ENCODE data around the gene ALX3. TPM values are rescaled to one million over a fixed set of nuclear protein-coding genes. Genes with fewer than 3 reads are reported as not detected.

ALX3 gene
- total RNA-seq, 4 donors from 2014 or later, result not detected

DNA sequence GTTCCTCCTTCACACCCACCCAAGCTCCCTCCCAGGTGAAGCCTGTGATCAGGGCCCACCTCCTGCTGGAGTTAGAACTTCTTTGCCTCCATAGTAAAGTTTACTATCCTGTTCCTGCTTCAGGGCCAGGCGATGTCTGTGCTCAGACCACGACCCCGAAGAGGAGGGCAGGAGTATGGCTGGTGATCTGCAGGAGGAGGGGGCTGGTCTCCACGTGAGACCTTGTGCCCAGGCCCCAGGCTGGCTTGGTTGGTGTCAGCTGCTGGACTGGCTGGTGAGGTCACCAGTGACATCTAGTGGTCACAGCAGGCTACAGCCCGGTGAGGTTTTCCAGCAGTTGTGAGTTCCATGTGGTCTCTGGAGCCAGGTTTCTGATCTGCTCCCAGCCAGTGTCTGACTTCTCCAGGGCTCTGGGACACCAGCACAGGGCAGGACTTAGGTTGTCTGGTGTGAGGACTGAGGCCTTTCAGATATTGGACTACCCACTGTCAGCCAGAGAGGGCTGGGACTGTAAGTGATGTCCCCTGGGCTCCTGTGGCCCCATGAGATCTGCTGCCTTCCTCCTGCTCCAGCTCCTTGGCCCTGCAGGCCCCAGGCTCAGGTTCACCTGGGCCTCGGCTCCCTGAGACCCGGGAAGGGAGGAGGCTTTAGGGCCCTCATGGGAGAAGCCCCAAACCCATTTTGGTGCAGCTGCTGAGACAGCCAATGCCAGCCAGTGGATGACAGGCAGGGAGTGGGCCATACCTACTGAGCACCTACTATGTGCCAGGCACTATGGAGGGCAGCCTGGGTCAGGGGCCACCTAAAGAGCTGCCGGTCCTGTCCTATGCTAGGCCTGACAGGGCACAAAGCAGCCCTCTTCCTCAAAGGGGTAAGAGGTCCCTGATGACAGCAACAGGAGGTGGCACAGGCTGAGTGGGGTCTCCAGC lies 35.8 kb upstream of the ALX3 start:
- intact Hi-C loops (cut with DNase I), result no loop called here
- peak; percentile 58 to 61 for DNase-seq
- Histone ChIP-seq H3K27ac (no peak overlapping the region), H3K4me3 (replicated peaks in 1 of 3) (no peak overlapping the region), H3K4me1 (no peaks in the 10 kb centered on the region), H3K36me3 (no peaks in the 10 kb centered on the region), H3K9me3 (no peaks in the 10 kb centered on the region), H3K27me3 (no peaks in the 10 kb centered on the region)
- no peak for TF ChIP-seq POLR2A (IDR thresholded peaks at IDR 0.05)
- TF ChIP-seq, protein P1, sequence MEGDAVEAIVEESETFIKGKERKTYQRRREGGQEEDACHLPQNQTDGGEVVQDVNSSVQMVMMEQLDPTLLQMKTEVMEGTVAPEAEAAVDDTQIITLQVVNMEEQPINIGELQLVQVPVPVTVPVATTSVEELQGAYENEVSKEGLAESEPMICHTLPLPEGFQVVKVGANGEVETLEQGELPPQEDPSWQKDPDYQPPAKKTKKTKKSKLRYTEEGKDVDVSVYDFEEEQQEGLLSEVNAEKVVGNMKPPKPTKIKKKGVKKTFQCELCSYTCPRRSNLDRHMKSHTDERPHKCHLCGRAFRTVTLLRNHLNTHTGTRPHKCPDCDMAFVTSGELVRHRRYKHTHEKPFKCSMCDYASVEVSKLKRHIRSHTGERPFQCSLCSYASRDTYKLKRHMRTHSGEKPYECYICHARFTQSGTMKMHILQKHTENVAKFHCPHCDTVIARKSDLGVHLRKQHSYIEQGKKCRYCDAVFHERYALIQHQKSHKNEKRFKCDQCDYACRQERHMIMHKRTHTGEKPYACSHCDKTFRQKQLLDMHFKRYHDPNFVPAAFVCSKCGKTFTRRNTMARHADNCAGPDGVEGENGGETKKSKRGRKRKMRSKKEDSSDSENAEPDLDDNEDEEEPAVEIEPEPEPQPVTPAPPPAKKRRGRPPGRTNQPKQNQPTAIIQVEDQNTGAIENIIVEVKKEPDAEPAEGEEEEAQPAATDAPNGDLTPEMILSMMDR (IDR thresholded peaks at IDR 0.05), result peak; percentile 65 to 95 (median 74)
- WGBS, 2 donors, result 7 to 58% methylated on average over 3 to 5 of the region's 8 CpGs

DNA sequence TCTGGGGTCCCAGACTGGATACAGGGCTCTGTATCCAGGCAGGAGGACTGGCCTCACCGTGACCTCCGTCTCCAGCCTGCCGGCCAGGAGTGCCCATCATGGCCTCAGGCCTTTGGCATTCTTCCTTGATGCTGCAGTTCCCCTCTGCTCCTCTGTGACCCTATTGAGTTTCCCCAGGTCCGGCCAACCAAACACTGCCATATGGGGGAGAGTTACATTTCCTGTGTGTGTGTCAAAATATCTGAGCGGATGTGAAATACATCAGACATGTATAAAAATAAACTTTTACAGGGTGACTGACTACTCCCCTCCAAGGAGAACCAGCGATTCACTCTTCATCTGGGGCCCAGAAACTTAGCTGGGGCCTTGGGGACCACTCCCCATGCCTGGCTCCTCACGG lies 31.6 kb upstream of the ALX3 start:
- H3K27me3 ChIP-seq, result no peaks in the 10 kb centered on the region
- intact Hi-C loops (cut with DNase I), result loop anchor here (5.0 kb wide), 1 partner anchor 45 kb away; no protein-coding TSS in a partner anchor
- TF ChIP-seq, protein P1 (IDR thresholded peaks at IDR 0.05), result no peak
- no peak for TF ChIP-seq POLR2A (IDR thresholded peaks at IDR 0.05)
- H3K4me1 ChIP-seq, result no peaks in the 10 kb centered on the region
- DNase-seq, result no peak
- H3K4me3 ChIP-seq (replicated peaks in 1 of 3), result no peak overlapping the region
- 40 to 79% methylated on average over 5 to 6 of the region's 7 CpGs for WGBS, 2 donors
- no peaks in the 10 kb centered on the region for H3K9me3 ChIP-seq
- no peak overlapping the region for H3K27ac ChIP-seq
- no peaks in the 10 kb centered on the region for H3K36me3 ChIP-seq

DNA sequence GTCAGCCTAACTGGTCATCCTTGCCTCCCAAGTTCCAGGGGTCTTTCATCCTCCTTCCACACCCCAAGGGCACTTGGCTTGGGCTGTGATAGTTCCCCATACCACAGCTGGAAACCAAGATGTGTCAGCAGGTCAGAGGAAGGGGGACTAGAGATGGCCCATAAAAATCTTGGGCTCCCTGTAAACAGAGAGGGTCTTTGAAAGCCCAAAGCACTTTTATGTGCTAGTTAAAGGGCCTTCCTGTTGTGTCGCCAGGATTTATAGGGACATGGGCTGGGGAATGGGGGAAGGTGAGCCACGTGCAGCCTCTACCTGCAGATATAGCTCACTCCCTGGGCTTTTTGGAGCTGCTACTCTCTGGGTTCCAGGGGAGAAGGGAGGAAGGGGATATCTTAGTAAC lies 29.9 kb upstream of the ALX3 start:
- H3K27ac ChIP-seq, result no peak overlapping the region
- intact Hi-C loops (cut with DNase I), result loop anchor here (5.0 kb wide), 1 partner anchor 43 kb away; no protein-coding TSS in a partner anchor
- H3K4me1 ChIP-seq, result no peaks in the 10 kb centered on the region
- no peaks in the 10 kb centered on the region for H3K9me3 ChIP-seq
- no peaks in the 10 kb centered on the region for H3K36me3 ChIP-seq
- TF ChIP-seq POLR2A (IDR thresholded peaks at IDR 0.05), result no peak
- TF ChIP-seq, protein P1 (IDR thresholded peaks at IDR 0.05), result no peak
- DNase-seq, result no peak
- H3K27me3 ChIP-seq, result no peaks in the 10 kb centered on the region
- no peak overlapping the region for H3K4me3 ChIP-seq (replicated peaks in 1 of 3)
- WGBS, 2 donors, result 81 to 82% methylated on average over 2 of the region's 2 CpGs

DNA sequence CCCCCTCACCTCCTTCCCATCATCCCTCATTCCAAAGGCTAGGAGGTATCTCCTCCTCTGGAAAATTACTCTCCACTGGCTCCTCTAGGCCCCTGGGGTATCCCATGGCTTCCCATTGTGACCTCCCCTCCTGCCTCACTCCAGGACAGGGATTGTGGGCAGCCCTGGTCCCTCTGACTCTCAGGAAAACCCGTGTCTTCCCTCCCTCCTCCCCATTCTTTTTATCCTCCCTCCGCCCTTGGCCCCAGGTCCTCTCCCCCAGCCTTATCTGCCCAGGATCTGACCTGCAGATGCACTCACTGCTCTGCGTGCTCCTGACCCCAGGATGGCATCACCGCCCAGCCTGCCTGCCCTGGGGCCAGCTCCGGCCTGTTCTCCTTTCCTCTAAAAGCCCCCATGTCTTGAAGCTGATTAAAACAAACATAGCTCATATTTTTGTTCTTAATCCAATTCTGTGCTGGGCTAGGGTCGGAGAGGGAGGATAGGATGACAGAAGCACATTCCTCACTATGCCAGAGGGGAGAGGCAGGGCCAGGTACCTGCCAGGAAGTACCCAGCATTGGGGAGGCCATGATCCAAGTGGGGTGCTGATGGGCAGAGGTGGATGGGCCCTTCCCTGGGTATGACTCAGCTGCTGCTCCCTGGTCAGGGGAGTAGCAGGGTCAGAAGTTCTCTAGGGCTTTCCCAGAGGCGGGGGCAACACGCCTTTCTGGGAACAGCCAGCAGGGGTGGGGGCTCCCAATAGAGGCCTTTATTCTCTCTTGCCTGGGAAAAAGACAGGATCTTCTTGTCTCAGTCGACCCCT lies 28.0 kb upstream of the ALX3 start:
- no peak overlapping the region for H3K27ac ChIP-seq
- H3K36me3 ChIP-seq, result no peaks in the 10 kb centered on the region
- no peak for DNase-seq
- 74 to 77% methylated on average over 9 of the region's 9 CpGs for WGBS, 2 donors
- H3K4me3 ChIP-seq (replicated peaks in 1 of 3), result no peak overlapping the region
- TF ChIP-seq, protein P1 (IDR thresholded peaks at IDR 0.05), result no peak
- TF ChIP-seq POLR2A (IDR thresholded peaks at IDR 0.05), result no peak
- H3K27me3 ChIP-seq, result no peaks in the 10 kb centered on the region
- intact Hi-C loops (cut with DNase I), result no loop called here
- no peaks in the 10 kb centered on the region for H3K9me3 ChIP-seq
- H3K4me1 ChIP-seq, result no peaks in the 10 kb centered on the region

Data from thyroid gland (tissue), 4 donors.